Activated CD4-positive, alpha-beta T cell treated with anti-CD3 and anti-CD28 coated beads for 1 hour (primary cell): ENCODE data around the gene PHF2.

Experiments used
- DNase-seq: peaks from one replicate; pipeline ENCODE4 v3.0.0-alpha.2; 2020

The PHF2 gene

DNA sequence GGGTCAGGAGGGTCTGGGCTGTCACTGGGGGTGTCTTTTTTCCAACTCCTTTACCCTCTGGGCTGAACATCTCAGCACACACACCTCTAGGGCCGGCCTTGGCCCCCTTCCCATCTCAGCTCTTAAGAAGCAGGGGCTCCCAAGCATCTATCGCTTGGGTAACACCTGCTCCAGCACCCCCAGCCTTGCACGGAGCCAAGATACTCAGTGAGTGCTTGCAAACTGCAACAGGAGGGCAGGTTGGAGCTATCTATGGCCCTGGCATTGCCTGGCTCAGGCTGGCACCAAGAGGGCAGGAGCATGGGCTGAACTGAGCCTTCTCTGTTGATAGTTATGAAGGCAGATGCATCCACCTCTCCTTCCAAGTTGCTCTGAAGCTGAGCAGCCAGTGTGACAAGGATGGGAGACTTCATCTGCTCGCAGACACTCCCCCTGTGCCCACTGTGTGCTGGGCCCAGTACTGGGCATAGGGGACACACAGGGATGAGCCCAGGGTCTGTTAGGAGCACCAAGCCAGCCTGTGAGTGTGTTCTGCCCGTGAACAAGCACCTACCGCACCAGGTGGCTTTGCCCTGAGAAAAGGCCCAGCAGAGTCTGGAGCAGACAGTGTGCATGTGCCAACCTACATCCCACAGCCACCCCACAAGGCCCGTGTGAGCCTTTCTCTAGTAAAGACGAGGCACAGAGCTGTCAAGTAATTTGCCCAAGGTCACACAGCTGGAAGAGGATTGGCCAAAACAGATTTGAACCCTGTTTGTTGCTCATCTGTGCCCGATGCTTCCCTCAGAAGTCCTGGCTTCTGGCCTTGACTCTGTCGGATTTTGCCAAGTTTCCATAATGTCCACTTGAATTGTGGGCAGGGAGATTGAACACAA lies 58.2 kb downstream of the PHF2 start:
- no peak for DNase-seq

DNA sequence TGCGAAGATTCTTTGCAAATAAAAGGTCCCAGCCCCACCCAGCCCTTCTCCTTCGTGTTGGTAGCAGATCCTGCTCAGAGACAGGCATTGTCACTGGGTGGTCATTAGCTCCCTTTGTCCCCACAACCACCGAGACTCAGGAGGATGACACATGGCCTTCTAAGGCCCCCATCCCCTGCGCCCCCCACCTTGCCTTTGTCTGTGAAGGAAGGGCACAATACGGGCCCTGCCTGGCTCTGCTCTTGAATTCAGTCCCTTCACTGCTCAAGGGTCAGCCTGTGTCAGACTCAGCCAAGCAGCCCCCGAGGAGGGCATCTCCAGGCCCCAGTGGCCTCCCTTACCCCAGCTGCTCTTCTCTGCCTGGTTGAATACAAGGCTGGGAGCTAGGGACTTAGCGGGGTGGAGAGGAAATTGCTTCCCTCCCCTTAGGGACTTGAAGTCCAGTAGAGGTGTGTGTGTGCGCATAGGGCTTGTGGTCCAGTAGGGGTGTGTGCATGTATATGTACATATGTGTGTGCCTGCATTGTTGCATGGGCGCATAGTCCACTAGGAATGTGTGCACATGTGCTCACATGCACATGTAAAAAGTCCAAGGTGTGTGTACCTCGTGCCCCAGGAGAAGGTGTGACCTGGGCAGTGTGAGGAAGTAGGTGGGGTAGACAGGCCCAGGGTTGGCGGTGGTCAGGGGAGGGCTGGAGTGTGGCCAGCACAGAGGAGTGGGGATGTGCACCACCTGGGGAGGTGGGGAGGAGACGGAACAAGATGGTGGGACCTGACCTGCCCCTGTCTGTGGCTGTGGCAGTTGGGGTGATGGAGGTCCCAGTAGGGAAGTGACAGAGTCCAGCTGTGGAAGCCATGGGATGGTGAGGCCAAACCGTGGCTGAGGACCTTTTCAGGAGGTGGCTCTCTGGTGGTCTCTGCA lies 59.1 kb downstream of the PHF2 start:
- no peak for DNase-seq

DNA sequence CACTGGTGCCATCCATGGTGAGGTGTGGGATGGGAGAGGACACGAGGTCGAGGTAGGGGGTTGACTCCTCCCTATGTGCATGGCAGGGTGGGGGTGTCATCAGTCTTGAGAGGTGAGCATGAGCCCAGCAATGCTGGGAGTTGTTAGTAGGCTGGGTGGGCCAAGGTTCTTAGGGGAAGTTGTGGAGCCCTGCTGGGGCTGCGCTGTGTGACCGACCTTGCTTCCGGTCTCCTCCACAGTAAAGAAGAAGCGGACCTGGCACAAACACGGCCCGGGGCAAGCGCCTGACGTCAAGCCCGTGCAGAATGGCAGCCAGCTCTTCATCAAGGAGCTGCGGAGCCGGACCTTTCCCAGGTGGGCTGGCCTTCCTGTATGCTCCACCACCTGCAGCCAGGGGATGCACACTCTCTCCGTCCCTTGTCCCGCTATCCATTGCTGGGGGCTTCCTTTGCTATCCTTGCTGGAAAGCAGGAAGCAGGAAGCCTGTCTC lies 59.8 kb downstream of the PHF2 start:
- DNase-seq, result no peak

DNA sequence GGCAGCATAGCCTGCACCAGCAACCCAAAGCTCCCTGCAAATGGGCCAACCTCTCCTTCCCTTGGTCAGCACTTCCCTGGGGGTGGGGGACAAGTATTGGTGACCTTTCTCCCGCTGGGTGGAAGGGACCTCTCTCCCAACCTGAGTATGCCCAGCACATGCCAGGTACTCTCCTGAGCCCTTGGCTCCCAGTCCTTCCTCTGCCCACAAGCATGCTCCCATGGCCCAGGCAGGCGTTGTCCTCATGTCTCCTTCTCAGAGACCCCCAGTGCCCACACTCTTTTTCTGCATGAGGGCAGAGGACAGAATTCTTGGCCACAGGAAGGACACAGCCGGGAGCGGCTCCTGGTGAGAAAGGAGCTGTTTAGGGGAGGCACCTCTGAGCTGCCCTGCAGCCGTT lies 60.3 kb downstream of the PHF2 start:
- no peak for DNase-seq

DNA sequence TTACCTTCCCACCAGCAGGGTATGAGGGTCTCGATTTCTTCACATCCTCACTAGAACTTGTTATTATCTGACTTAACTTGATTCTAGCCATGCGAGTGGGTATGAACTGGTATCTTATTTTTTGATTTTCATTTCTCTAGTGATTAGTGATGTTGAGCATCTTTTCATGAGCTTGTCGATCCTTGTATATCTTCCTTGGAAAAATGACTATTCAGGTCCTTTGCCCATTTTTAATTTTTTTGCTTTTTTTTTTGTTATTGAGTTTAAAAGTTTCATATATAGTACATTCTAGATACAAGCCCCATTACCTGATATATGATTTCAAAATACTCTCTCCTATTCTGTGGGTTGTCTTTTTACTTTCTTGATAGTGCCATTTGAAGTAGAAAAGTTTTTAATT lies 61.5 kb downstream of the PHF2 start:
- no peak for DNase-seq

DNA sequence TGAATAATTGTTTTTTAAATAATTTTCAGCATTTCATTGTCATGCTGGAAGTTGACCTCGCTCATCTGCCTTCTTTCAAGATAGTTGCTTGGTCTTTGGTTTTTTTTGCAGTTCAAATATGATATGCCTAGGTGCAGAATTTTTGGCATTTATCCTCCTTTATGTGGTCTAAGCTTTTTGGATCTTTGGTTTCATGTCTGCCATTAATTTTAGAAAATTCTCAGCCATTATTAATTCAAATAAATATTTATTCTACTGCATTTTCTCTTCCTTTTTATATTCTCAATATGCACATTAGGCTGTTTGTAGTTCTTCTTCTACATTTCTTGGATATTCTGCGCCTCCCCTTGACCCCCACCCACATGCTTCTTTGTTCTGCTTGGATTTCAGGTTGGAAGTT lies 63.6 kb downstream of the PHF2 start:
- DNase-seq, result no peak

DNA sequence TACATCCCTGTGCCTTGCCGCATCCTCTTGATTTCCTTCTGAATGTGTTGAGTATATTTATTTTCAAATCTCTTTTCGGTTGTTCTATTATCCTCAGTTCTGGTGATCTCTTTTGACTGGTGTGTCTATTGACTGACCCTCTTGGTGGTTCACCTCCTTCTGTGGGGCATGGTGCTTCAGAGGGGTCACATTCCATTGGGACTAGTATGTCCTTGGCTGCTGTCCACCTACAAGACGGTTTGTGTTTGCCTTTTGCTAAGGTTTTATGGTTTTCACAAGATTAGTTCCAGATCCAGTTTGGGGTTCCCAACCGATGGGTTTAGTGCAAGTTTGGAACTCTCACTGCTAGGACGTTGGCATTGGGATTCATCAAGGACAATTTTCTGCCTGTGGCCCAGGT lies 66.6 kb downstream of the PHF2 start:
- DNase-seq, result no peak

DNA sequence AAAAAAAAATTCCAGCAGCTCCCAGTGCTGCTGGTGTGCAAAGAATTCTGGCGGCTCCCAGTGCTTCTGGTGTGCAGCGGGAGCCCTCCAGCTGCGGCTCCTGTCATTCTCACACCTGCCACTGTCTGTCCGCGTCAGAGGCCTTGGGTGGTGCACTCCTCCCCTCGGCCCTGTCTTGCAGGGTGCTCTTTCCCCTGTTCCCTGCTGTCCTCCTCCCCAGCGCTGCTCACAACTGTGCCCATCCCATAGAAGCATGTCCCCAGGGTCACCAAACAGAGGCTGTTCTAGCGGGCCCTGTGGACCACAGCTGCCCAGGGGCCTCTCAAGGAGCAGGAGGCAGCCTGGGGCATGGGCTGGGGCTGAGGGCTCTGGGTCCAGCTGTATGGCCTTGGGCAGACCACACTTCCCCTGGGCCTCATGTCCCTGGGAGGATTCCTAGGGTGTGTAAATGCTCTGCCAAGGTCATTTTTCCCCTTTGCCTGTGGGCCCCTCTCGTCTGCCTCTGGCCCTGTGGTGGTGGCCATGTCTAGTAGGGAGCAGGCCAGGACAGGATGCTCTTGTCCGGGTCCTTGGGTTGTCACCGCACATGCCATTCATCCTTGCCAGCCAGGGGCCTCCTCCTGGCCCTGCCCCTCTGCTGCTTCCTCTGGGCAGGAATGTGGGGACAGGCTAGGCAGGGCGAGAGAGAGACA lies 68.2 kb downstream of the PHF2 start:
- DNase-seq, result no peak

DNA sequence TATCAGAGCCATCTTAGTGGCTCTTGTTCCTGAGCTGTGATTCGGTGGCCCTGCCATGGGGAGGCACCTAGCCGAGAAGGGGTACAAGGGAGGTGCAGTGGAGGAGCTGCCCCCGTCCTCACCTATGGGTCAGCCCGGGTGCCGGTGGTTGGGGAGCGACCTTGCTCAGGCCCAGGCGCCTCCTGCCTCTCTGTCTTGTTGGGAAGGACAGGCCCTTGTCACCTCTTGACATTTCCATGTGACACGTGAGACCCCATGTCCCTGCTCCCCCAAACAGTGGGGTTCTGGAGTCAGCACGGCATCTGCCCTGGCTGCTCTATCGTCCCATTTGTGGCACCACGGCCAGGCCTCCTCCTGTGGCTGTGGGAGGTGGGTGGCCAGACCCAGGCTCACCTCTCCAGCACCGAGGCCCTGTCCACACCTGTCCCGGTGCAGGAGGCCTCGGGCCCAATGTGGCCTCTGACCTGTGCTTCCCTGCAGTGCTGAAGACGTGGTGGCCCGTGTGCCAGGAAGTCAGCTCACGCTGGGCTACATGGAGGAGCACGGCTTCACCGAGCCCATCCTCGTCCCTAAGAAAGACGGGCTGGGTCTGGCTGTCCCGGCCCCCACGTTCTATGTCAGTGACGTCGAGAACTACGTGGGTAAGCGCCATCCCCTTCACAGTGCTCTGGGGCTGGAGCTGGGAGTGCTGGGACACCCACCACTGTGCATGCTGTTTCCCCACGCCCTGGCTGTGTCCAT lies 68.9 kb downstream of the PHF2 start:
- DNase-seq, result no peak

DNA sequence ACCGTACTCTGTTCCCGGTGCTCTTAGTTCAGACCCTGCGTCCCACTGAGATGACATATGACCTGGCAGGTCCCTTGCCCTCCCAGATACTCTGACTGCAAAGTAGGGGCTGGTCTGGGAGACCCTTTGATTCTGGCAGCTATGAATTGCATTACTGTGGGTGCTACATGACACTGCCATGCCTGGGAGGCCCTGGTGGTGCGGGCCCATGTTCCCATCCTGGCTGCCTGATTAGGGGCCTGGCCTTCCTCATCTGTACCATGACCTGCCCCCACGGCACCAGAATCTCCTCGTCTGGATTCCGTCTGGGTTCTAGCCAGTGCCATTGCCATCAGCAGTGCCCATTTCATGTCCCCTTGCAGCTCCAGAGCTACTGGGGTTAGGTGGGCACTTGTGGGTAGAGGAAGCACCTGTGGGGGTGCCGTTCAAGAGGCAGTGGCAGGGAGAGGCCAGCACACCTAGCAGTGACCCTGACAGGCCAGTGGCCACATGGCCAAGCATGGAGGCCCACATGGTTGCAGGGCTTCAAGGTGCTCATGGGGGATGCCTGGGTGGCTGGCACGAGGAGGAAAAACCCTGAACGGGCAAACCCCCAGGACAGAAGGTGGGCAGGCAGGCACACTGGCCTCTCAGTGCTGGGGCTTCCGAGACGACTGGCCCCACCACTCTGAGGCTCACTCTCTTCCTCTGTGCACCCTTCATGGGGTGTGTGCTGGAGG lies 69.7 kb downstream of the PHF2 start:
- no peak for DNase-seq

DNA sequence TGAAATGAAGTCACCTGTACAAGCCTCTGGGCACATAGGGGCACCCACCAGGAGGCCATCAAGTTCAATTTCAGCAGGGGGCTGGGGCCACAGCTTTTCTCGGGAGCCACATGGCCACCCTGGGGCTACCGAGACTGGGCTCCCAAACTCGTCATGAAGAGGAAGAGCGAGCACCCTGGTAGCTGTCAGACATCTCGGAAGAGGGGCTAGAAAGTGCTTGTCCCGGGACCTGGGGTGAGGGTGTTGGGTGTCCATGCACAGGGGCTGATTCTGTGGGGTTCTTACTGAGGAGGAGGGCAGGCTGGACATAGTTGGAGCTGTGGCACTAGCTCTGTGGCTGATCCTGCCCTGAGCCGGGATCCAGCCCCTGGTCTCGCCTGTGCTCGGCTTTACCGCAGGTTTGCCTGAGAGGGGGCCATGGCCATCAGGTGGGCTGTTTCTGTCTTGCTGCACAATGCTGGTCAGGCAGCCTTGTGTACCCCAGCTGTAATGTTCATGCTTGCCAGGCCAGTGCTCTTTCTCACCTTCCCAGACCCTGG lies 70.3 kb downstream of the PHF2 start:
- DNase-seq, result no peak

DNA sequence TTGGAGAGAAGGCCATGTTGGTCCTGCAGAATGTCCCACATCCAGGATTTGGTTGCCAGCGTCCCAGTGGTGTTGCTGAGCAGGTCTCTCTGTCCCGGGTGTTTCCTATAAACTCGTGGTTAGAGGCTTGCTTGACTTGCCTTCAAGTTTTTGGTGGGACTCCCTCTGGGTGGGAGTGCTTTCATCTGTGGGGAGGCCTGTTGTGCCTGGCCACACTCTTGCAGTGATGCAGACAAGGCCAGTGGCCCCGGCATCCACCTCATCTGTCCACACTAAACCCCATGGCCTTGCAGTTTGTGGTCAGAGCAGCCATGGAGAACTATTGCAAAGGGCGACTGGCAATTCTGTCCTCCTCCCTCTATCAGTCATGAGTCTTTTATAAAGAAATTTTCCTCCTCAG lies 71.8 kb downstream of the PHF2 start:
- peak; percentile 1 for DNase-seq

DNA sequence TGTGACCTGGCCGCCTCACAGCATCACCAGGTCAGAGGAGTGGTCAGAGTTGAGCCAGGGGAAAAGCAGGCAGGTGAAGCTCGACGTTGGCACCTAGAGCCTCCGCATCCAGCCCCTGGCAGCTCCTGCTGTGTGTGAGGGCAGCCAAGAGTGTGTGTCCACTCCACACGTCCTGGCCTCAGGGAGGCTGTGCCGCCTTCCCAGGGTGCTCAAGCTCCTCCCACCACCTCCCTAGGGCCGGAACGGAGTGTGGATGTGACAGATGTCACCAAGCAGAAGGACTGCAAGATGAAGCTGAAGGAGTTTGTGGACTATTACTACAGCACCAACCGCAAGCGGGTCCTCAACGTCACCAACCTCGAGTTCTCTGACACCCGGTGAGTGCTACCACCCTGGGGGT lies 72.5 kb downstream of the PHF2 start:
- DNase-seq, result peak; percentile 5

DNA sequence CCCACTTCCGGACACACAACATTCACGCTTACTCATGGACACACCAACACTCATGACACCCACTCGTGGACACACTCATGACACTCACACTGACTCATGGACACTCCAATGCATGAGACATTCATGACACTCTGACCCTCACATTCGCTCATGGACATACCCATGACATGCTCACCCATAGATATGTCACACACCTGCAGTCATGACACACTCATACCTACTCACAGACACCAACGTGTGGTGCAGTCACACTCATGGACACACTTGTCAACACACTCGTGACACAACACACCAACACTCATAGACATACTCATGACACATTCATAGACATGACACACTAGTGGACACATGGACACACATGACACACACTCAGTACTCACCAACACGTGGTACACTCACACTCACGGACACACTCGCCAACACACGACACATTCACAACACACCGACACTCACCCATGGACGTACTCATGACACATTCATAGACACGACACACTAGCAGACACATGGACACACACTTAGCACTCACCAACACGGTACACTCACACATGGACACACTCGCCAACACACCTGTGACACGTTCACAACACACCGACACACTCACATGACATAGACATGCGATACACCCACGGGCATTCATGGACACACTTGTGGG lies 73.4 kb downstream of the PHF2 start:
- DNase-seq, result no peak

DNA sequence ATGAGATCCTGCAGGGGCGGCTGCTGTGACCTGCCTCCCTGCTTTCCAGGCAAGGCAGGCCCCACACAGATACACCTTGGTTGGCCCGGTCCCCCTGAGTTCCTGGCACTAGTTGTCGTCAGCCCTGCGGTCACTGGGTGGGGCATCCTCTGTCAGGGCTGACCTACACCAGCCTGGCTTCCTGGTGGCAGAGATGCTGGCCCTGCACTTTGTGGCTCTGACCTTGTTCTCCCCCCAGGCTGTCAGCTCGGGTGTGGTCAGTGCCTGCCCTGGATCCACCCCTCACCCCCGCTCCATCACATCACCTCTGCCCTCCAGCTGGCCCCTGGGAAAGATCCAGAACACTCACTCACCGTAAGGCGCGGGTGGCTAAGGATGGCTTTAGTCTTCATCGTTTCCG lies 74.1 kb downstream of the PHF2 start:
- DNase-seq, result no peak

DNA sequence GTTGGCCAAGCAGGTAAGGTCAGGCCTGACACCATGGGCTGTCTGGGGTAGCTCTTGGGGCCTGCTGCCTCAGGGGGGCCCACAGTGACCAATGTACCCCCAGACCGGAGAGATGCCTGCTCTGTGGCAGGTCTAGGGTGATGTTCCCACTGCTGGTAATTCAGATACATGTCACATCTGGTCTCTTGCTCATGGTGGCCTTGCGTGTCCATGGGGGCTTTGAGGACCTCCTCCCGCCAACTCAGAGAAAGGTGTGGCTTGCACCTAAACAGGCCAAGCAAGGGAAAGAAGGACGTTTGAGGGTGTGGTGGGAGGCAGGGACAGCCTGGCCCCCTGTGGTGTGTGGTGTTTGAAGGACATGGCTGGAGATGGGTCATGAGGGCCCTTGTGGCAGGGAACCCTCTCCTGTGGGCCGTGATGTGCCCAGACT lies 75.2 kb downstream of the PHF2 start:
- no peak for DNase-seq

DNA sequence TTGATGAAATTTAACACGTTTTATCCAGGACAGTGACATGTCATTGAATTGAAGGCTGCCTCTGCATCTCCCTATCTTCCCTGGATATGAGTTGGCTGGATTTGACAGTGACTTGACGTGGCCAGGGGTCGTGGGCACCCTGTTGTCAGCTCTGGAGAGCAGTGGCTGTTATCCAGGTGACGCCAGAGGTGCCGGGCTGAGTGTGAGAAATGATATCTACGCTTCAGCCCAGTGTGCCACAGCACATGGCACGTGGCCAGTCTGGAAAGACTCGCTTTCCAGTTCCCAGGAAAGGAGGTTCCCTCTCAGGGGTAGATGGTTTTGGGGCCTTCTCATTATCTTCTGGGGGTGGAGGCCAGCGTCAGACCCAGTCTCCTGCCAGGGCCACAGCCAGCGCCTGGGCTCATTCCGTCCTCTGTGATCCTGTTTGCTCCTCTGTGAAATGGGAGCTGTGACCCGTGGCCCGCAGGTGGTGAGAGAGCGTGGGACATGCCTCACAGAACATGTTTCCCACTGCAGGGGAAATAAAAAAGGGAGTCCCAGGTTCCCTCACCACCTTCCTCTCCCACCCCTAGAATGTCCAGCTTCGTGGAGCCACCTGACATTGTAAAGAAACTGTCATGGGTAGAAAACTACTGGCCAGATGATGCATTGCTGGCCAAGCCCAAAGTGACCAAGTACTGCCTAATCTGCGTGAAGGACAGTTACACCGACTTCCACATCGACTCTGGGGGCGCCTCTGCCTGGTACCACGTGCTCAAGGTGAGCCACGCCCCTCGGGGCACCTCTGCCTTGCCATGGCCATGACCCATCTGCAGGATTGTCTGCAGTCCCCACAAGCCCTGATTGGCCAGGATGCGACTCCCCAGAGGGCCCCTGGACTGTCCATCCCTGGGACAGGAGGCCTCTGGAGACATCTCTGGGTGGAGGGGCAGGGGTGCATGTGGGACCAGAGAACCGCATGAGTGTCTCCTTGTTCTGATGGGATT lies 76.5 kb downstream of the PHF2 start:
- DNase-seq, result no peak

DNA sequence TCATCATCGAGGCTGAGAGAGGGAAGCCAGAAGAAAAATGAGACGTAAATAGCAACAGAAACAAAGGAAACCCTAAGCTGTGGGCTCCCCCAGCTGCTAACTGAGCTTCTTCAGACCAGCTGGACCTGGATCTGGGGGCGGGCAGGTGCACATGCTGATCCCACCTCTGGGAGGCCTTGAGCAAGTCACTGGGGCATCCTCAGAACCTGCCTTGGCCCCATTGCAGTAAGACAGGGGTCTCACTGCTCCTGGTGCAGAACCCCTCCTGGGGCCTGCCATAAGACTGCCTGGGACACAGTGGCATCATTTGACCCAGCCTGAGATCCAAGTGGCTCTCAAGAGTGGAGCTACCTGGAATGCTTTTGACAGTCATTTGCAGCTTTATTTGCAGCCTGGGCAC lies 77.4 kb downstream of the PHF2 start:
- no peak for DNase-seq

DNA sequence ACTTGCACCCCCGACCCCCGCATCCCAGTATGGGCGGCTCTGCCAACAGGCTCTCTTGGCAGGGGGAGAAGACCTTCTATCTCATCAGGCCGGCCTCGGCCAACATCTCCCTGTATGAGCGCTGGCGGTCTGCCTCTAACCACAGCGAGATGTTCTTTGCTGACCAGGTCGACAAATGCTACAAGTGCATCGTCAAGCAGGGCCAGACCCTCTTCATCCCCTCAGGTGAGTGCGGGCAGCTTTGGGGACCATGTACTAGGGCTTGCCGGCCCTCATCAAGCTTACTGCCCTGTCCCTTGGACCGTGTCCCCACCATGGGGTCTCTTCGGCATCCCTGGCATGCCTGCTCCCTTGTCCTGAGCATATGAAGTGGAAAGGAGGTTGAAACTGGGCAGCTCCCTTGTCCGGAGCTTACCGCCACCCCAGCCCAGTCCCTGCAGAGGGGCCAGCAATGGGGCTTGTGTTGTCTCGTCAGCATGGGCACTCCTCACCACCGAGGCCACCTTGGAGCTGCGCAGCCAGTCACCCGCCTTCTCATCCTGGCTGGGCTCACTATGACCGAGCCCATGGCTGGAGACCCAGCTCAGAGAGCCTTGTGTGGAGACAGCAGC lies 78.1 kb downstream of the PHF2 start:
- DNase-seq, result no peak
